Right atrium auricular region (tissue), 2 donors: Measurements from ENCODE around the gene ZNF280D. TPM values are rescaled to one million over a fixed set of nuclear protein-coding genes. Genes with fewer than 3 reads are reported as not detected.
"Not testable (repeated sequence)": the region's sequence is repeated elsewhere in the genome, so short reads cannot be mapped to it uniquely, and the experiment has no call there.

Source experiments
- DNase-seq: peaks from one replicate; pipeline ENCODE4 v3.0.0-alpha.2; 2019; ENCODE audit warnings: low spot score
- H3K27ac ChIP-seq, 2 donors: fragments of 200-600 bp; sonication (generic); 1 replicate in 1 of 2; 2 replicates in 1 of 2; pipeline ENCODE4 v1.5.1; 2016 to 2019
- H3K27me3 ChIP-seq, 2 donors: fragments of 200-600 bp; sonication (generic); one replicate each; pipeline versions ENCODE4 v1.5.1 to v1.6.0; 2017 to 2019
- H3K36me3 ChIP-seq: fragments of 200-600 bp; sonication (generic); one replicate; pipeline ENCODE4 v1.5.1; 2016
- H3K4me1 ChIP-seq, 2 donors: fragments of 200-600 bp; sonication (generic); one replicate each; pipeline versions ENCODE4 v1.5.1 to v1.6.0; 2017 to 2019
- H3K4me3 ChIP-seq, 2 donors: fragments of 200-600 bp; sonication (generic); 1 replicate in 1 of 2; 2 replicates in 1 of 2; pipeline ENCODE4 v1.5.1; 2017 to 2019; ENCODE audit warnings: mild to moderate bottlenecking in 1 of 2, moderate library complexity in 1 of 2
- H3K9me3 ChIP-seq, 2 donors: fragments of 200-600 bp; sonication (generic); one replicate each; pipeline ENCODE4 v1.5.1; 2019
- total RNA-seq, 2 donors: library from RNA; depleted of rRNA; stranded (reverse); fragments of >200 nt; gene quantifications; one replicate each; pipeline ENCODE4 v1.1.0, GENCODE V29; 2016
- TF ChIP-seq, protein P1 (sequence below), 2 donors: fragments of 200-600 bp; sonication (generic); IDR thresholded peaks; one replicate each; pipeline ENCODE4 v1.5.1; 2019; ENCODE audit warnings: antibody characterized with exemption in 2 of 2

ZNF280D gene, protein sequence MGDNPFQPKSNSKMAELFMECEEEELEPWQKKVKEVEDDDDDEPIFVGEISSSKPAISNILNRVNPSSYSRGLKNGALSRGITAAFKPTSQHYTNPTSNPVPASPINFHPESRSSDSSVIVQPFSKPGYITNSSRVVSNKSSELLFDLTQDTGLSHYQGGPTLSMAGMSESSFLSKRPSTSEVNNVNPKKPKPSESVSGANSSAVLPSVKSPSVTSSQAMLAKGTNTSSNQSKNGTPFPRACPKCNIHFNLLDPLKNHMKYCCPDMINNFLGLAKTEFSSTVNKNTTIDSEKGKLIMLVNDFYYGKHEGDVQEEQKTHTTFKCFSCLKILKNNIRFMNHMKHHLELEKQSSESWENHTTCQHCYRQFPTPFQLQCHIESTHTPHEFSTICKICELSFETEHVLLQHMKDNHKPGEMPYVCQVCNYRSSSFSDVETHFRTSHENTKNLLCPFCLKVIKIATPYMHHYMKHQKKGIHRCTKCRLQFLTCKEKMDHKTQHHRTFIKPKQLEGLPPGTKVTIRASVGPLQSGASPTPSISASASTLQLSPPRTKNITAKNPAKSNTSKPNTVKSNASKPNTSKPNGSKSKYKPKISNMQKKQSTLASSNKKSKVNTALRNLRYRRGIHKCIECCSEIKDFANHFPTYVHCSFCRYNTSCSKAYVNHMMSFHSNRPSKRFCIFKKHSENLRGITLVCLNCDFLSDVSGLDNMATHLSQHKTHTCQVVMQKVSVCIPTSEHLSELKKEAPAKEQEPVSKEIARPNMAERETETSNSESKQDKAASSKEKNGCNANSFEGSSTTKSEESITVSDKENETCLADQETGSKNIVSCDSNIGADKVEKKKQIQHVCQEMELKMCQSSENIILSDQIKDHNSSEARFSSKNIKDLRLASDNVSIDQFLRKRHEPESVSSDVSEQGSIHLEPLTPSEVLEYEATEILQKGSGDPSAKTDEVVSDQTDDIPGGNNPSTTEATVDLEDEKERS
- total RNA-seq, result 10 to 100 TPM; 18.4 to 20.2 TPM

DNA sequence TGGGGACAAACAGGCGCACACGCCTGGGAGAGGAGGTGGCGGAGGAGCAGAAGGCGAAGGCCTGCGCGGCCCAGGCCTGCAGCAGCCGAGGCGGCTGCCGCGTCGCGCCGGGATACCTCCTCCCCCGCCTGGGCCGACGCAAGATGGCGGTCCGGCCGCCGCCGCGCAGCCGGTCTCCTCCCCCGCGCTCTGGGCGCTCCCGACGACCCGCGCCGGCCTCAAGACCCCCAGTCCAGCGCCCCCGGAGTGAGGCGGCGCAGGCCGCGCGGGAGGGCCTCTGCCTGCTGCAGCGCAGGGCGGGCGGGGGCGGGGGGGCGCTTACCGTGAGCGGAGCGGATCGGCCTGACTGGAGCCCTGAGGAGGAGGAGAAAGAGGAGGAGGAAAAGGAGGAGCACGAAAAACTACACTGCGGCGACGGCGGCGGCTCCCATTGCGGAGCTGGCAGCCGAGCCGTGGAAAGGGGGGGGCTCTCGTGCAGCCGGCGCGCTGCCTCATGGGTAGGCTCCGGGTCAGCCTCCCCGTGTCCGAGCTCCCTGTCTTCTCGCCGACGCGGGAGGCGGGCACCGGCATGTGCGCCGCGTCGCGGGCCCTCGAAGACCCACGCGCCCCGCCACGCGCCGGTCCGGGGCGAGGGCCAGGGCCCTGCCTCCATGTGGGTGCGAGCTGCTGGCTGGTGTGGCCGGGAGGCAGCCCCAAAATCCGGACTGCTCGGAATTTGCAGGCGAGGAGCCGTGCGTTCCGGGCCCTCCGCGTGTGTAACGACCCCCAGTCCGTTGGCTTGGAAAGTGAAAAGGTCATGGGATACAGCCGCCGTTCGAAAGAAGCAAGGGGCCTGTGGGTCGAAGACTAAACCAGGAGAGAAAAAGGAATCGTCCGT is at the start of gene ZNF280D:
TSS of gene ZNF280D (minus strand) at position 374 of the 877 bp plus-strand sequence. CDS start 26,400 bp downstream, outside the sequence.
- peak within 1 kb of the TSS; percentile 67 to 68 for H3K4me3 ChIP-seq
- H3K27ac ChIP-seq, result peak within 1 kb of the TSS; percentile 95 to 99
- no peaks in the 10 kb centered on the region for H3K36me3 ChIP-seq
- TF ChIP-seq, protein P1, sequence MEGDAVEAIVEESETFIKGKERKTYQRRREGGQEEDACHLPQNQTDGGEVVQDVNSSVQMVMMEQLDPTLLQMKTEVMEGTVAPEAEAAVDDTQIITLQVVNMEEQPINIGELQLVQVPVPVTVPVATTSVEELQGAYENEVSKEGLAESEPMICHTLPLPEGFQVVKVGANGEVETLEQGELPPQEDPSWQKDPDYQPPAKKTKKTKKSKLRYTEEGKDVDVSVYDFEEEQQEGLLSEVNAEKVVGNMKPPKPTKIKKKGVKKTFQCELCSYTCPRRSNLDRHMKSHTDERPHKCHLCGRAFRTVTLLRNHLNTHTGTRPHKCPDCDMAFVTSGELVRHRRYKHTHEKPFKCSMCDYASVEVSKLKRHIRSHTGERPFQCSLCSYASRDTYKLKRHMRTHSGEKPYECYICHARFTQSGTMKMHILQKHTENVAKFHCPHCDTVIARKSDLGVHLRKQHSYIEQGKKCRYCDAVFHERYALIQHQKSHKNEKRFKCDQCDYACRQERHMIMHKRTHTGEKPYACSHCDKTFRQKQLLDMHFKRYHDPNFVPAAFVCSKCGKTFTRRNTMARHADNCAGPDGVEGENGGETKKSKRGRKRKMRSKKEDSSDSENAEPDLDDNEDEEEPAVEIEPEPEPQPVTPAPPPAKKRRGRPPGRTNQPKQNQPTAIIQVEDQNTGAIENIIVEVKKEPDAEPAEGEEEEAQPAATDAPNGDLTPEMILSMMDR (IDR thresholded peaks at IDR 0.05), result peak in 1 of 2 donors; percentile 22
- peaks cover 0 to 8% of the 10 kb centered on the region in 2 donors for H3K9me3 ChIP-seq
- DNase-seq, result peak; percentile 88
- H3K4me1 ChIP-seq, result peaks cover 0 to 48% of the 10 kb centered on the region in 2 donors
- H3K27me3 ChIP-seq, result no peaks in the 10 kb centered on the region

DNA sequence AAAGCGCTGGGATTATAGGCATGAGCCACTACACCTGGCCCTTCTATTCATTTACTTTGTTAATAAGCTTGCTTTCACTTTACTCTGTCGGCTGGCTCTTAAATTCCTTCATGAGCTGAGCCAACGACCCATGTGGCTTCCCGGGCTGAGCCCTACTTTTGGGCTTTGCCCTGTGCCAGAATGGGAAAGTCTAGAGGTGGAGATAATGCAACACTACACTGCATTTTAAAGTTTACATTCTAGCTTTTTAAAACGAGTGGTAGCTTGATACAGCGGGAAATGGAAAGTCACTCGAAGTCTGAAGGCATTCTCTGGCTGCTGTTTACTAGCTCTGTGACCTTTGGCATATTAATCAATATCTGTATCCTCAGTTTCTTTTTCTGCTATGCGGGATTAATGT is 49.0 kb upstream of the ZNF280D start:
- no peaks in the 10 kb centered on the region for H3K36me3 ChIP-seq

DNA sequence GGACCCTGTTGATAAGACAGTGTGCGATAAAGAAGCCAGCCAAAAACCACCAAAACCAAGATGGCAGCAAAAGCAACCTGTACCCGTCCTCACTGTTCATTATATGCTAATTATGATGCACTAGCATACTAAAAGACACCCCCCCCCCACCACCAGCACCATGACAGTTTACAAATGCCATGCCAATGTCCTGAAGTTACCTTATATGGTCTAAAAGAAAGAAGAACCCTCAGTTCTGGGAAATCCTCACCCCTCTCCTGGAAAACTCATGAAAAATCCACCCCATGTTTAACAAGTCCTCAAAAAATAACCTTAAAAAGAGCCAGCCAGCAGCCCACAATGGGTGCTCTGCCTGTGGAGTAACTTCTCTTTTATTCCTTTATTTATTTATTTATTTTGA is 48.4 kb upstream of the ZNF280D start:
- H3K27ac ChIP-seq, result no peak overlapping the region
- H3K36me3 ChIP-seq, result no peaks in the 10 kb centered on the region
- no peaks in the 10 kb centered on the region for H3K4me1 ChIP-seq
- TF ChIP-seq, protein P1 (IDR thresholded peaks at IDR 0.05), result no peak
- H3K4me3 ChIP-seq, result no peak overlapping the region
- H3K9me3 ChIP-seq, result no peaks in the 10 kb centered on the region
- no peaks in the 10 kb centered on the region for H3K27me3 ChIP-seq
- DNase-seq, result no peak

More for the DNA sequence above, 49.0 kb upstream of the ZNF280D start:
- H3K4me1 ChIP-seq, result no peaks in the 10 kb centered on the region
- no peak overlapping the region for H3K27ac ChIP-seq
- no peaks in the 10 kb centered on the region for H3K9me3 ChIP-seq
- no peak for DNase-seq
- TF ChIP-seq, protein P1 (IDR thresholded peaks at IDR 0.05), result no peak
- no peak overlapping the region for H3K4me3 ChIP-seq
- no peaks in the 10 kb centered on the region for H3K27me3 ChIP-seq

DNA sequence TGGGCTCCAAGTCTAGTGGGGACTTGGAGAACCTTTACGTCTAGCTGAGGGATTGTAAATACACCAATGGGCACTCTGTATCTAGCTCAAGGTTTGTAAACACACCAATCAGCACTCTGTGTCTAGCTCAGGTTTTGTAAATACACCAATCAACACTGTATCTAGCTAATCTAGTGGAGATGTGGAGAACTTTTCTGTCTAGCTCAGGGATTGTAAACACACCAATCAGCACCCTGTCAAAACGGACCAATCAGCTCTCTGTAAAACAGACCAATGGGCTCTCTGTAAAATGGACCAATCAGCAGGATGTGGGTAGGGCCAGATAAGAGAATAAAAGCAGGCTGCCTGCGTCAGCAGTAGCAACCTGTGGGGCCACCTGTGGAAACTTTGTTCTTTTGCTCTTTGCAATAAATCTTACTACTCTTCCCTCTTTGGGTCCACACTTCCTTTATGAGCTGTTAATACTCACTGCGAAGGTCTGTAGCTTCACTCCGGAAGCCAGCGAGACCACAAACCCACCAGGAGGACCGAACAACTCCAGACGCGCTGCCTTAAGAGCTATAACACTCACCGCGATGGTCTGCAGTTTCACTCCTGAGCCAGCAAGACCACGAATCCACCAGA is 46.9 kb upstream of the ZNF280D start:
- not testable (repeated sequence) for H3K27me3 ChIP-seq, DNase-seq, H3K9me3 ChIP-seq, H3K36me3 ChIP-seq, H3K4me1 ChIP-seq, H3K4me3 ChIP-seq, H3K27ac ChIP-seq

DNA sequence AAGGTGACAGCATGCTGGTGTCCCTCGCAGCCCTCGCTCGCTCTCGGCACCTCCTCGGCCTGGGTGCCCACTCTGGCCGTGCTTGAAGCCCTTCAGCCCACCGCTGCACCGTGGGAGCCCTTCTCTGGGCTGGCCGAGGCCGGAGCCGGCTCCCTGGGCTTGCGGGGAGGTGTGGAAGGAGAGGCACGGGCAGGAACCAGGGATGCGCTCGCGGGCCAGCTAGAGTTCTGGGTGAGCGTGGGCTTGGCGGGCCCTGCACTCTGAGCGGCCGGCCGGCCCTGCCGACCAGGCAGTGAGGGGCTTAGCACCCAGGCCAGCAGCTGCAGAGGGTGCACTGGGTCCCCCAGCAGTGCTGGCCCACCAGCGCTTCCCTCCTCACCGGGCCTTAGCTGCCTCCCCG is 46.1 kb upstream of the ZNF280D start:
- H3K4me3 ChIP-seq, result not testable (repeated sequence)

DNA sequence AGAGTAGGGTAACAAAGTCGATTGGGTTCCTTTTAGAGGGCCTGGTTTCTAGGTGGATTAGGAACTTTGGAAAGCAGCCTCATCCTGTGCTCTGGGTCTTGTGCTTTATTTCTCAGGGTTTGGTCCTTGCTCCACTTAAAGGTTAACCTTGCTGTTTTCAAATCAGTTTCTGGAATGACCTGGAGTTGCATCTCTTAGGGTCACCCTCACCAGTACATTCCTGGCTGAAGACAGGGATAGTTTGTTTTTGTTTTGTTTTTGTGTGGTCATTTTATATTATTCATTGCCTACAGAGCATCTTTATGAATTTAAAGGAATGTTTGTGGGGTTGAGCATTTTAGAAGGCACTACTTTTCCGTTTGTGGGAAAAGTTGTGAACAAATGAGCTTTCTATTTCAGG is 45.5 kb upstream of the ZNF280D start:
- Histone ChIP-seq H3K4me3 (no peak overlapping the region), H3K36me3 (no peaks in the 10 kb centered on the region), H3K9me3 (no peaks in the 10 kb centered on the region), H3K27ac (no peak overlapping the region), H3K27me3 (no peaks in the 10 kb centered on the region), H3K4me1 (no peaks in the 10 kb centered on the region)
- no peak for DNase-seq
- TF ChIP-seq, protein P1 (IDR thresholded peaks at IDR 0.05), result no peak

More for the DNA sequence above, 46.1 kb upstream of the ZNF280D start:
- not testable (repeated sequence) for H3K9me3 ChIP-seq, DNase-seq, H3K4me1 ChIP-seq, H3K27ac ChIP-seq, H3K36me3 ChIP-seq, H3K27me3 ChIP-seq
